ENCODE data around the gene TMEM37. TPM values are rescaled to one million over a fixed set of nuclear protein-coding genes. Genes with fewer than 3 reads are reported as not detected.

TMEM37 gene
- total RNA-seq, 2 donors from 2014 or later, result 24.3 to 52.1 TPM

DNA sequence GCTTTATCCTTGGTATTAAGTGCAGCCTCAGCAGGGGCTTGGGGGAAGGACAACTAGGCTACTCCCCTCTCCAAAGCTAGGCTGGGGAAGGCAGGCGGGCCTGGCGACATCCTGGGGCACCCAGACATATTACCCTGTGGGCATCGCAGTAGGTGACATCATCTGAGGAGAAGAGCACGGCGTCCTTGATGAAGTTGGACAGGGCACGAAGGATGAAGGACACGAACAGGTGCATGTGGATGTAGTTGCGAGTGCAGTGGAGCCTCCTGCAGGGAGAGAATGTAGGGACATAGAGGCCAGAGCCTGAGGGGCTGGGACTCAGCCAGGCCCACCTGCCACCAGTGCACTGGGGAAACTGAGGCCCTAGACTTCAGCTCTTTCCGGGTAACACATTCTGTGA is 32.3 kb downstream of the TMEM37 start:
- H3K9me3 ChIP-seq, result no peaks in the 10 kb centered on the region
- no peaks in the 10 kb centered on the region for H3K36me3 ChIP-seq
- no peaks in the 10 kb centered on the region for H3K4me1 ChIP-seq
- DNase-seq, result no peak
- no peak overlapping the region for H3K4me3 ChIP-seq
- H3K9ac ChIP-seq (ENCODE audit: low read depth in 2 of 2, low read length in 2 of 2), result no peak overlapping the region
- TF ChIP-seq CTCF (IDR thresholded peaks at IDR 0.05), result no peak
- intact Hi-C loops (cut with DNase I), result no loop called here
- H3K27ac ChIP-seq, result no peak overlapping the region
- no peaks in the 10 kb centered on the region for H3K27me3 ChIP-seq

DNA sequence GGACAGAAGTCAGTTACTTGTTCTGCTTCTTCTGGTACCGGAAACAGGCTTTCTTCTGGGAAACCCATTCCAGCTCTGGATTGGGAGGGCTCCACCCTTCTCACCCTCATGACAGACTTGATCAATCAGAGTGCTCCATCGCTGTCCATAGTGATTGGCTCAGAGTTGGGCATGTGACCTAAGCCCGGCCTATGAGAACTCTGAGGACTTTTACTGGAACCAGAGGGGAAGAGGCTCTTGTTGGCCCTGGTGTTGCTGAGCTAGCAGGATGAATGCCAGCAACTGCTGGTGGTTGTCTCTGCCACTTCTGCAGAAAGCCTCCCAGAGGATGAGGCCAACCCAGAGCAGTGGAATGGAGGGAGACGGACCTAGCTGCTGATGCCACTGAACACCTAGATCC is 33.3 kb downstream of the TMEM37 start:
- intact Hi-C loops (cut with DNase I), result no loop called here
- Histone ChIP-seq H3K27ac (no peak overlapping the region), H3K36me3 (no peaks in the 10 kb centered on the region), H3K4me3 (no peak overlapping the region), H3K9me3 (no peaks in the 10 kb centered on the region), H3K9ac (ENCODE audit: low read depth in 2 of 2, low read length in 2 of 2) (no peak overlapping the region), H3K4me1 (no peaks in the 10 kb centered on the region), H3K27me3 (no peaks in the 10 kb centered on the region)
- DNase-seq, result no peak
- no peak for TF ChIP-seq CTCF (IDR thresholded peaks at IDR 0.05)

GRCh38 chr2:119465687-119466086 is 34.0 kb downstream of the TMEM37 start:
- intact Hi-C loops (cut with DNase I), result no loop called here
- Histone ChIP-seq H3K9ac (ENCODE audit: low read depth in 2 of 2, low read length in 2 of 2) (no peak overlapping the region), H3K4me3 (no peak overlapping the region), H3K27ac (no peak overlapping the region), H3K4me1 (no peaks in the 10 kb centered on the region), H3K36me3 (no peaks in the 10 kb centered on the region), H3K27me3 (no peaks in the 10 kb centered on the region), H3K9me3 (no peaks in the 10 kb centered on the region)
- no peak for TF ChIP-seq CTCF (IDR thresholded peaks at IDR 0.05)
- DNase-seq, result no peak

DNA sequence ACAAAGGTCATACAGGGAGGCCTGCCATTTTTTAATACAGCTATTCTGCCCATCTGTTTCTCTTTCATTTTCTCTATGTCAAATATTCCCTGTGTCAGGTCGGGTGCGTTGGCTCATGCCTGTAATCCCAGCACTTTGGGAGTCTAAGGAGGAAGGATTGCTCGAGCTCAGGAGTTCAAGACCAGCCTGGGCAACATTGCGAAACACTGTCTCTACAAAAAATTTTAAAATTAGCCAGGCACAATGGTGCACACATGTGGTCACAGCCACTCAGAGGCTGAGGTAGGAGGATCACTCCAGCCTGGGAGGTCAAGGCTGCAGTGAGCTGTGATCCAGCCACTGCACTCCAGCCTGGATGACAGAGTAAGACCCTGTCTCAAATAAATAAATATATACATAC is 34.7 kb downstream of the TMEM37 start:
- intact Hi-C loops (cut with DNase I), result no loop called here
- Histone ChIP-seq H3K4me3 (no peak overlapping the region), H3K27ac (no peak overlapping the region), H3K27me3 (no peaks in the 10 kb centered on the region), H3K4me1 (no peaks in the 10 kb centered on the region), H3K36me3 (no peaks in the 10 kb centered on the region), H3K9me3 (no peaks in the 10 kb centered on the region), H3K9ac (ENCODE audit: low read depth in 2 of 2, low read length in 2 of 2) (no peak overlapping the region)
- no peak for TF ChIP-seq CTCF (IDR thresholded peaks at IDR 0.05)
- no peak for DNase-seq

DNA sequence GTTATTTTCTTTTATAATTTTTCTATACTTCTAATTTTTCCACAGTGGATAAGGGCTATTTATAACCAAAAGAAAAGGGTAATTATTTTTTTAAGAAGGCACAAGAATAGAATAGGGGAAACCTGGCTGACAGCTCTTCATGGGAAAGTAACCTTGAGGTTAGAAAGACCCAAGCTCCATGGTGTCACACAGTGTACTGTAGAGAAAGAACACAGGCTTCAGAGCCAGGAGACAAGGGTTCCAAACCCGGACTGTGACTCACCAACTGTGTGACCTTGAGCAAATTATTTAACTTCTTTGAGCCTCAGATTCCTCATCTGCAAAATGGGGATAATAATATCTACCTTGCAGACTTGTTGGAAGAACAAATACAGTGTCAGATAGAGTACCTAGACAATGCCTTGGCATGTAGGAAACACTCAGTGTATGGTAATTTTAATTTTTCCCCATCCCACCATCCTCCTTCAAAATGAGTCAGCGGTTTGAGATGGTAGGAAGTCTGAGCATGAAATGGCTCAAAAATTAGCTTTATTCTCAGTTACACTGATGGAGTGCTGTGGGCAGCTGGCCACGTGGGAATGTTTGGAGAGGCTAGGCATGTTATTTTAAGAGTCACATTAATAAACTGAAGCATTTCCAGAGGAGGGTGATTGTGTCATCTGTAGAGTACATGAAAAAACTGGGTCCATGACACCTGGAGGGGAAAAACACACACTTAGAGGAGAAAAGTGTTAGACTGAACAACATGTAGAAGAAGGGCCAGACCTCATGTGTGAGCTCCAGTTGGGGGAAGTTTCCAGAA is 36.7 kb downstream of the TMEM37 start:
- Histone ChIP-seq H3K9me3 (no peaks in the 10 kb centered on the region), H3K4me3 (no peak overlapping the region), H3K27me3 (no peaks in the 10 kb centered on the region), H3K9ac (ENCODE audit: low read depth in 2 of 2, low read length in 2 of 2) (no peak overlapping the region), H3K36me3 (no peaks in the 10 kb centered on the region), H3K4me1 (no peaks in the 10 kb centered on the region), H3K27ac (no peak overlapping the region)
- no peak for TF ChIP-seq CTCF (IDR thresholded peaks at IDR 0.05)
- intact Hi-C loops (cut with DNase I), result no loop called here
- no peak for DNase-seq
